HL-60 (cell line): ENCODE measurements around the gene SLC25A48.

ENCODE experiments used
- DNase-seq, 2 experiments: peaks; one replicate each; pipeline ENCODE4 v3.0.0-alpha.2; 2010 to 2020; ENCODE audit warnings: low read depth in 1 of 2, low spot score in 1 of 2
- H3K27ac ChIP-seq: fragments of 250-450 bp; sonication (Bioruptor Pico); replicated peaks from 2 replicates; pipeline ENCODE4 v1.5.1; 2020; ENCODE audit warnings: mild to moderate bottlenecking, moderate library complexity
- H3K27me3 ChIP-seq: fragments of 250-450 bp; sonication (Bioruptor Pico); 2 replicates; pipeline ENCODE4 v1.5.1; 2021; ENCODE audit warnings: mild to moderate bottlenecking, moderate library complexity; ENCODE audit not compliant: insufficient read depth, poor library complexity, severe bottlenecking
- H3K4me3 ChIP-seq: replicated peaks from 2 replicates; pipeline ENCODE4 v1.5.1; 2011; ENCODE audit warnings: mild to moderate bottlenecking, control low read depth, low read length; ENCODE audit not compliant: insufficient read depth
- GABPA ChIP-seq: IDR thresholded peaks from 2 replicates; pipeline ENCODE4 v1.6.1; 2012; ENCODE audit warnings: low read depth
- POLR2AphosphoS5 ChIP-seq: IDR thresholded peaks from 2 replicates; pipeline ENCODE4 v1.6.1; 2012; ENCODE audit warnings: low read depth
- SPI1 ChIP-seq: IDR thresholded peaks from 2 replicates; pipeline ENCODE4 v1.6.1; 2012; ENCODE audit warnings: low read depth, mild to moderate bottlenecking, borderline replicate concordance
- TF ChIP-seq, protein P1 (sequence below): IDR thresholded peaks from one replicate; pipeline ENCODE4 v1.5.1; 2011; ENCODE audit warnings: low read length, control low read depth, inconsistent platforms; ENCODE audit not compliant: insufficient read depth
- TF ChIP-seq, protein P2 (sequence below): IDR thresholded peaks from 2 replicates; pipeline ENCODE4 v1.6.1; 2012; ENCODE audit warnings: low read depth; ENCODE audit not compliant: insufficient replicate concordance

Gene SLC25A48

DNA sequence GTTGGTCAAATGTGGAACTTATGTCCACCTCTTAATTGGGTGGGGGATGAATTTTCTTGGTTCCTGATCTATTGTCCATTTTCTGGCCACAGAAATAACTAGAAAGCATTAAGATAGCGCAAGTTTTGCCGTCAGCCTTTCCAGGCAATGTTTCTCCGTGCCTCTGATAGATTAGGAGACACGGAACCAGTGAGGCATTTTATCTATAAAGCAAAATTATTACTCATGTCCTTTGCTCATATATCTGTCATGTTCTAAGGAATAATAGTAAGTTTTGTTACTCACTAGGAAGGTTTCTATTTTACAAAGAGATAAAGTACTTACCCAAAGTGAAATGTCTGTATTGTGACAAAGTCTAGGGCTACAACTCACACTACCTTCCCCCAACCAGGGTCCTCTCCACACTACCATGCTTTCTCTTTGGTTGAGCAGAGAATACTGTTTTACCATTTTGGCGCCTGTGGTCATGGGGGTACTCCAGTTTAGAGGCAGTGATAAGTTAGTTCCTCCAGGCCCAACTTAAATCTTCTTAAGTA is 81.1 kb downstream of the SLC25A48 start:
- DNase-seq, result no peak
- H3K27ac ChIP-seq, result no peak overlapping the region
- TF ChIP-seq, protein P1, sequence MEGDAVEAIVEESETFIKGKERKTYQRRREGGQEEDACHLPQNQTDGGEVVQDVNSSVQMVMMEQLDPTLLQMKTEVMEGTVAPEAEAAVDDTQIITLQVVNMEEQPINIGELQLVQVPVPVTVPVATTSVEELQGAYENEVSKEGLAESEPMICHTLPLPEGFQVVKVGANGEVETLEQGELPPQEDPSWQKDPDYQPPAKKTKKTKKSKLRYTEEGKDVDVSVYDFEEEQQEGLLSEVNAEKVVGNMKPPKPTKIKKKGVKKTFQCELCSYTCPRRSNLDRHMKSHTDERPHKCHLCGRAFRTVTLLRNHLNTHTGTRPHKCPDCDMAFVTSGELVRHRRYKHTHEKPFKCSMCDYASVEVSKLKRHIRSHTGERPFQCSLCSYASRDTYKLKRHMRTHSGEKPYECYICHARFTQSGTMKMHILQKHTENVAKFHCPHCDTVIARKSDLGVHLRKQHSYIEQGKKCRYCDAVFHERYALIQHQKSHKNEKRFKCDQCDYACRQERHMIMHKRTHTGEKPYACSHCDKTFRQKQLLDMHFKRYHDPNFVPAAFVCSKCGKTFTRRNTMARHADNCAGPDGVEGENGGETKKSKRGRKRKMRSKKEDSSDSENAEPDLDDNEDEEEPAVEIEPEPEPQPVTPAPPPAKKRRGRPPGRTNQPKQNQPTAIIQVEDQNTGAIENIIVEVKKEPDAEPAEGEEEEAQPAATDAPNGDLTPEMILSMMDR, result no peak
- TF ChIP-seq SPI1 (no peak), POLR2AphosphoS5 (no peak), GABPA (no peak)
- TF ChIP-seq, protein P2, sequence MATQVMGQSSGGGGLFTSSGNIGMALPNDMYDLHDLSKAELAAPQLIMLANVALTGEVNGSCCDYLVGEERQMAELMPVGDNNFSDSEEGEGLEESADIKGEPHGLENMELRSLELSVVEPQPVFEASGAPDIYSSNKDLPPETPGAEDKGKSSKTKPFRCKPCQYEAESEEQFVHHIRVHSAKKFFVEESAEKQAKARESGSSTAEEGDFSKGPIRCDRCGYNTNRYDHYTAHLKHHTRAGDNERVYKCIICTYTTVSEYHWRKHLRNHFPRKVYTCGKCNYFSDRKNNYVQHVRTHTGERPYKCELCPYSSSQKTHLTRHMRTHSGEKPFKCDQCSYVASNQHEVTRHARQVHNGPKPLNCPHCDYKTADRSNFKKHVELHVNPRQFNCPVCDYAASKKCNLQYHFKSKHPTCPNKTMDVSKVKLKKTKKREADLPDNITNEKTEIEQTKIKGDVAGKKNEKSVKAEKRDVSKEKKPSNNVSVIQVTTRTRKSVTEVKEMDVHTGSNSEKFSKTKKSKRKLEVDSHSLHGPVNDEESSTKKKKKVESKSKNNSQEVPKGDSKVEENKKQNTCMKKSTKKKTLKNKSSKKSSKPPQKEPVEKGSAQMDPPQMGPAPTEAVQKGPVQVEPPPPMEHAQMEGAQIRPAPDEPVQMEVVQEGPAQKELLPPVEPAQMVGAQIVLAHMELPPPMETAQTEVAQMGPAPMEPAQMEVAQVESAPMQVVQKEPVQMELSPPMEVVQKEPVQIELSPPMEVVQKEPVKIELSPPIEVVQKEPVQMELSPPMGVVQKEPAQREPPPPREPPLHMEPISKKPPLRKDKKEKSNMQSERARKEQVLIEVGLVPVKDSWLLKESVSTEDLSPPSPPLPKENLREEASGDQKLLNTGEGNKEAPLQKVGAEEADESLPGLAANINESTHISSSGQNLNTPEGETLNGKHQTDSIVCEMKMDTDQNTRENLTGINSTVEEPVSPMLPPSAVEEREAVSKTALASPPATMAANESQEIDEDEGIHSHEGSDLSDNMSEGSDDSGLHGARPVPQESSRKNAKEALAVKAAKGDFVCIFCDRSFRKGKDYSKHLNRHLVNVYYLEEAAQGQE, result no peak
- H3K27me3 ChIP-seq, result no peaks in the 10 kb centered on the region
- H3K4me3 ChIP-seq, result no peak overlapping the region

DNA sequence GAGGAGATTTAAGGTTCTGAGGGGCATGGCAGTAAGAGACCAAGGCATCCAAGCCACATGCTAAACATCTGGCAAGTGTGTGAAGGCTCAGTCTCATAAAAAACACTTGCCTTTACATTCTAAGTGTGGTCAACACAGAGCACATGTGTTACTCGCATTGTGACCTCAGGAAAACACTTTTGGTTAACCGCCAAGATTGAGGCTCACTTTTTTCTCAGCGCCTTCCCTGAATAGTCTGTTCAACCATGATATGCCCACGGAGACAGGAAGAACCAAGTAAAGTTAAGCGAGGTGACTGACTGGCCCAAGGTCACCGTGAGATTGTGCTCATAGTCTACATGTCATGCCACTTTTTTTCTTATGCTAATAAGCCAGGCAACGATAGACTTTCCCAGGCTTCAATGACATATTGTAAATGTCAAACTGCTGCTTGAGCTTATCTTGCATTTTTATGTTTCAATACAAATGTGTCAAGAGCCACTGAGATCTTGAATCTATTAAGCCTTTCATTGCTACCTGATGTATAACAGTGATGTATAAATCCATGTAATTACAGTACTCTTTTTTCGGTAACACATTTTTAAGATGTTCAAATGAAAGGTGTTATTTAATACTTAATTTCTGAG is 82.3 kb downstream of the SLC25A48 start:
- DNase-seq, result no peak
- no peak overlapping the region for H3K27ac ChIP-seq
- H3K4me3 ChIP-seq, result no peak overlapping the region
- no peaks in the 10 kb centered on the region for H3K27me3 ChIP-seq
- TF ChIP-seq, protein P1, result no peak
- TF ChIP-seq POLR2AphosphoS5 (no peak), SPI1 (no peak), GABPA (no peak)

DNA sequence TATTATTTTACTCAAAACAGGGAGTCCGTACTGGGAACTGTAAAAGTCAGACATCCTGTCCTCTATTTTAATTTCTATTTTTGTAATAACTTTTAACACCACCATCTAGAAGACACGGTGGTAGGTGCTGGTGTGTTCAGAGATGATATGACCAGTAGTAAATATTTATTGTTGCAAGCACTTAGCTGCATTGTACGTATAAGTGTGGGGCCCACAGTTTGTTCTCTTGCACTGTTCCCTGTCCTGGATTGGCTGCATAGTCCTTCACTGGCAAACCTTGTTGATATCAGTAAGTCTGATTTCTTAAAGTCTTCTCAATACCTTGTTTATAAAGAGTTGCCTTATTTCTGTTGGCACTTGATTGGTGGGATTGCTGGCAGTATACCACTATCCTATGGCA is 85.7 kb downstream of the SLC25A48 start:
- H3K27ac ChIP-seq, result no peak overlapping the region
- DNase-seq, result no peak
- no peak overlapping the region for H3K4me3 ChIP-seq
- TF ChIP-seq SPI1 (no peak), POLR2AphosphoS5 (no peak), GABPA (no peak)
- TF ChIP-seq, protein P2, result no peak
- TF ChIP-seq, protein P1, result no peak
- no peaks in the 10 kb centered on the region for H3K27me3 ChIP-seq

DNA sequence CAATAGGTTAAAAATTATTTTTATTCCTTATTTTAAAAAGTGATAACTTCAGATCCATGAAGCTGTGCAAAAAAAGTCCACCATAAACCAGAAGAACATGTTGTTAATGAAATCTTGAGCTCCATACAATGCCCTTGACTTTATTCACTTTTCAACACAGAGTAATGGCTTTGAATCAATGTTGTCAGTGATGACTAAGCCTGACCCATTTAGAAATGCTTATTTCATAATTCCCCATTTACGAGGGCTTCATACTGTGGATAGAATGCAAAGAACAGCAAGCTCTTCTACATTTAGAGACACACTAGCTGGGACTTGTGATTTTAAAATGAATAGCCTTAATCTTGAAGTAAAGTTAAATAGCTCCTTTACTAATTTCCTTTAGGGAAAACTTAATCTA is 86.9 kb downstream of the SLC25A48 start:
- TF ChIP-seq, protein P2, result no peak
- no peak for TF ChIP-seq SPI1
- TF ChIP-seq GABPA, result no peak
- TF ChIP-seq POLR2AphosphoS5, result no peak
- TF ChIP-seq, protein P1, result no peak
- H3K4me3 ChIP-seq, result no peak overlapping the region
- no peak for DNase-seq
- H3K27ac ChIP-seq, result no peak overlapping the region
- H3K27me3 ChIP-seq, result no peaks in the 10 kb centered on the region
